A673 (cell line): ENCODE measurements around the gene MAP3K6.

Experiments used
- EZH2 ChIP-seq: fragments of 200-600 bp; sonication (generic); IDR thresholded peaks from 2 replicates; pipeline ENCODE4 v1.6.1; 2017; ENCODE audit warnings: borderline replicate concordance, low read depth, mild to moderate bottlenecking, mixed read lengths, antibody characterized with exemption, low read length; ENCODE audit not compliant: poor library complexity, severe bottlenecking
- TF ChIP-seq, protein P1 (sequence below): fragments of 300-800, 200-600 bp; sonication (generic); conservative IDR thresholded peaks from 2 replicates; pipeline ENCODE4 v1.5.1; 2017; ENCODE audit warnings: low read depth, mild to moderate bottlenecking, antibody characterized with exemption, low read length, moderate library complexity, mixed read lengths

DNA sequence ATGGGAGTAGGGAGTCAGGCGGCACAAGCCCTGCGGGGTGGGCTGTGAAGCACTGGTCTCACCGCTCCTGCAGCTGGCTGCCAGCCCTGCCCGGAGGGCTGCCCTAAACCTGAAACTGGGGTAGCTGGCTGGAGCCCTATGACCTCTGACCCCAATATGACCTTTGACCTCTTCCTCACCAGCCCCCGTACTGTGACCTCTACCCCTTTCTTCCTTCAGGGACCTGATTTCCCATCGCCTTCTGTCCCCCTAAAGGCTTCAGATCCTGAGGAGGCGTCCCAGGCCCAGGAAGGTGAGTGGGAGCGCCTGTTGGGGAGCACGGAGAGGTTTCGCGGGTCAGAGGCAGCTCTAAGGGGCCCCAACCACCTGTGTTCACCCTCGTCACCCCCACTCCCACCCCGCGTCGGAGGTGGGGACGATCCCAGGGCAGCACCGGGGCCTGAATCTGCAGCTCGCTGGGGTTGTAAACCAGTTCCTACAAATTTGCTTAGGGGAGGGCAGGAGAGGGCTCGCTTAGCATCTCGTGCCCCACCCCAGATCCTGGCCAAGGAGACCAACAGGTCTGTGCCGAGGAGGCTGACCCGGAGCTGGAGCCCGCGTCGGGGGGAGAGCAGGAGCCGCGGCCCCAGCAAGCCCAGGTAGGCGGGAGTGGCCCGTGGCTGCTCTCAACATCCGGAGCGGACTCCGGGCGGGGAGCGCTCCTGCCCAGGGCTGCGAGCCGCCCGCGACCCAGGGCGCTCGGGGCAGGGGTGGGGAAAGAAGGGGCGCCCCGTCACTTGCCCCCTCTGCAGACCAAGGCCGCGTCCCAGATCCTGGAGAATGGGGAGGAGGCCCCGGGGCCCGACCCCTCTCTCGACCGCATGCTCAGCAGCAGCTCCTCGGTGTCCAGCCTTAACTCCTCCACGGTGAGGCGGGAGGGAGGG lies 17.6 kb downstream of the MAP3K6 start:
- TF ChIP-seq EZH2: no peak
- TF ChIP-seq, protein P1, sequence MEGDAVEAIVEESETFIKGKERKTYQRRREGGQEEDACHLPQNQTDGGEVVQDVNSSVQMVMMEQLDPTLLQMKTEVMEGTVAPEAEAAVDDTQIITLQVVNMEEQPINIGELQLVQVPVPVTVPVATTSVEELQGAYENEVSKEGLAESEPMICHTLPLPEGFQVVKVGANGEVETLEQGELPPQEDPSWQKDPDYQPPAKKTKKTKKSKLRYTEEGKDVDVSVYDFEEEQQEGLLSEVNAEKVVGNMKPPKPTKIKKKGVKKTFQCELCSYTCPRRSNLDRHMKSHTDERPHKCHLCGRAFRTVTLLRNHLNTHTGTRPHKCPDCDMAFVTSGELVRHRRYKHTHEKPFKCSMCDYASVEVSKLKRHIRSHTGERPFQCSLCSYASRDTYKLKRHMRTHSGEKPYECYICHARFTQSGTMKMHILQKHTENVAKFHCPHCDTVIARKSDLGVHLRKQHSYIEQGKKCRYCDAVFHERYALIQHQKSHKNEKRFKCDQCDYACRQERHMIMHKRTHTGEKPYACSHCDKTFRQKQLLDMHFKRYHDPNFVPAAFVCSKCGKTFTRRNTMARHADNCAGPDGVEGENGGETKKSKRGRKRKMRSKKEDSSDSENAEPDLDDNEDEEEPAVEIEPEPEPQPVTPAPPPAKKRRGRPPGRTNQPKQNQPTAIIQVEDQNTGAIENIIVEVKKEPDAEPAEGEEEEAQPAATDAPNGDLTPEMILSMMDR: no peak
